Naive thymus-derived CD4-positive, alpha-beta T cell (primary cell): ENCODE measurements around the gene MAST1. TPM values are rescaled to one million over a fixed set of nuclear protein-coding genes. Genes with fewer than 3 reads are reported as not detected.
A peak's percentile ranks its signal among the peaks of the same experiment; 100 is the strongest.

Experiments used
- ATAC-seq: fragments of 150-1000 bp; cut with Tn5 transposase; 2 replicates; pipeline ENCODE4 v1.10.0; 2021; ENCODE audit warnings: mild to moderate bottlenecking, moderate library complexity
- CTCF ChIA-PET: fragments of 350-600 bp; sonication (Branson Sonifier 250); formaldehyde crosslinking; loops from one replicate; lab custom pipeline; 2021; ENCODE audit warnings: antibody characterized with exemption; lab: Charles Lee
- POLR2A ChIA-PET: fragments of 350-600 bp; sonication (Branson Sonifier 250); formaldehyde crosslinking; loops from one replicate; lab custom pipeline; 2021; ENCODE audit warnings: antibody characterized with exemption, inconsistent platforms; lab: Charles Lee
- DNase-seq, 9 donors: peaks; one replicate each; pipeline versions ENCODE4 v3.0.0 to v3.0.0-alpha.2; 2020 to 2022; ENCODE audit warnings: mixed read lengths in 1 of 9
- H3K27ac ChIP-seq: one replicate; pipeline ENCODE4 v1.7.0; 2013; ENCODE audit warnings: mild to moderate bottlenecking, low read depth, low read length, moderate library complexity
- H3K27me3 ChIP-seq, 2 donors: one replicate each; pipeline ENCODE4 v1.7.0; 2013; ENCODE audit warnings: low read length in 2 of 2, mild to moderate bottlenecking in 2 of 2, moderate library complexity in 2 of 2; ENCODE audit not compliant: control insufficient read depth in 2 of 2, insufficient read depth in 2 of 2
- H3K36me3 ChIP-seq, 3 experiments: 1 replicate in 2 of 3; 2 replicates in 1 of 3; pipeline ENCODE4 v1.7.0; 2013; ENCODE audit warnings: low read length in 3 of 3, mild to moderate bottlenecking in 3 of 3, moderate library complexity in 1 of 3; ENCODE audit not compliant: insufficient read depth in 3 of 3, control insufficient read depth in 2 of 3
- H3K4me1 ChIP-seq, 2 donors: one replicate each; pipeline ENCODE4 v1.7.0; 2013; ENCODE audit warnings: low read length in 2 of 2, mild to moderate bottlenecking in 2 of 2, moderate library complexity in 1 of 2; ENCODE audit not compliant: control insufficient read depth in 2 of 2, insufficient read depth in 2 of 2
- H3K4me3 ChIP-seq: 2 replicates; pipeline ENCODE4 v1.7.0; 2013; ENCODE audit warnings: mild to moderate bottlenecking, low read length
- H3K9me3 ChIP-seq, 3 experiments: 1 replicate in 2 of 3; 2 replicates in 1 of 3; pipeline ENCODE4 v1.7.0; 2013; ENCODE audit warnings: low read length in 3 of 3; ENCODE audit not compliant: control insufficient read depth in 2 of 3
- H3K27ac Mint-ChIP-seq, 9 donors: one replicate each; pipeline ENCODE4 v1.8.0; 2020 to 2022; ENCODE audit warnings: mixed read lengths in 9 of 9, mild to moderate bottlenecking in 8 of 9, moderate library complexity in 5 of 9, inconsistent platforms in 2 of 9
- H3K27me3 Mint-ChIP-seq, 5 donors: one replicate each; pipeline ENCODE4 v1.8.0; 2021 to 2022; ENCODE audit warnings: mixed read lengths in 5 of 5, mild to moderate bottlenecking in 1 of 5
- H3K36me3 Mint-ChIP-seq, 5 donors: one replicate each; pipeline ENCODE4 v1.8.0; 2020 to 2022; ENCODE audit warnings: mixed read lengths in 5 of 5, mild to moderate bottlenecking in 3 of 5, inconsistent platforms in 1 of 5
- H3K4me1 Mint-ChIP-seq, 7 donors: one replicate each; pipeline ENCODE4 v1.8.0; 2020 to 2022; ENCODE audit warnings: mixed read lengths in 7 of 7, mild to moderate bottlenecking in 3 of 7, inconsistent platforms in 1 of 7
- H3K4me3 Mint-ChIP-seq, 10 donors: one replicate each; pipeline ENCODE4 v1.8.0; 2020 to 2022; ENCODE audit warnings: mild to moderate bottlenecking in 10 of 10, mixed read lengths in 10 of 10, moderate library complexity in 6 of 10, inconsistent platforms in 2 of 10
- H3K9me3 Mint-ChIP-seq, 11 donors: one replicate each; pipeline ENCODE4 v1.8.0; 2020 to 2022; ENCODE audit warnings: mixed read lengths in 11 of 11, mild to moderate bottlenecking in 4 of 11, inconsistent platforms in 1 of 11, moderate library complexity in 1 of 11
- intact Hi-C, 2 donors: fragments of 100-400 bp; cut with micrococcal nuclease; formaldehyde crosslinking; loops; one replicate each; pipeline ENCODE4 v1.15.1; 2023
- polyA plus RNA-seq, 2 donors: library from polyadenylated mRNA; unstranded; fragments of 300-500 nt; fragmentation: Illumina TruSeq; gene quantifications; one replicate each; pipeline ENCODE4 v1.2.3, GENCODE V29; 2021
- total RNA-seq, 6 experiments: library from RNA in 5 of 6; stranded (reverse) in 5 of 6; gene quantifications; 1 replicate in 5 of 6; 2 replicates in 1 of 6; pipeline ENCODE4 v1.2.3 and lab custom pipeline; 2021 to 2026

MAST1 gene
- total and polyA plus RNA-seq, 7 experiments from 2014 or later, result 0.51 to 3.5 (median 0.77) TPM; not detected in 1

DNA sequence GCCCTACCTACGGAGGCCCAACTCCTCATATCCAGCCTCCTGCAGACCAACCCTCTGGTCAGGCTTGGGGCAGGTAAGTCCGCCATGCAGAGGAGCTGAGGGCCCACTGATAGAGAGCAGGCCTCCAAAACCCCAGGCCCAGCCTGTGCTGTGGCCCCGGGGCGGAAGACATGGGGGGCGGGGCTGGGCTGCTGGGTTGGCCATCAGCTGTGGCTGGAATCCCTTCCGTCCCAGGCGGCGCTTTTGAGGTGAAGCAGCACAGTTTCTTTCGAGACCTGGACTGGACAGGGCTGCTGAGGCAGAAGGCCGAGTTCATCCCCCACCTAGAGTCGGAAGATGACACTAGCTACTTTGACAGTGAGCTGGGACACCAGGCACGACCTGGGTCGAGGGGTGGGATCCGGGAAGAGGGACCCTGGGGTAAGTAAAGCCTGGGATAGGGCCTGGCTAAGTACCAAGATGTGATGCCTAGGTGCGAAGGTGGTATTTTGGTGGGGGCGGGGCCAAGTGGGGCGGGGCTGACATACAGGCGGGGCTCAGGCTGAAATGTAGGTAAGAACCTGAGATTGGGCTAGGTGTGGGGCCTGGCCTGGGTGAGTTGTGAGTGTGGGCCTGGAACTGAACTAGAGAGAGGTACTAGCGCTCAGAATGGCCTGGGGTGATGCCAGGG, 27.6 kb downstream of the MAST1 start:
- Histone ChIP-seq H3K27ac (no peak overlapping the region), H3K4me3 (no peak overlapping the region), H3K36me3 (no peaks in the 10 kb centered on the region), H3K27me3 (no peaks in the 10 kb centered on the region), H3K9me3 (no peaks in the 10 kb centered on the region), H3K4me1 (peaks cover 0 to 4% of the 10 kb centered on the region in 2 donors)
- POLR2A ChIA-PET, result no interaction called here
- Mint-ChIP-seq H3K36me3 (no peaks in the 10 kb centered on the region), H3K4me1 (peaks cover 6 to 16% (median 9%) of the 10 kb centered on the region in 7 donors), H3K27ac (peak overlapping the region in 1 of 9 donors; percentile 77), H3K27me3 (peaks cover 0 to 6% (median 0%) of the 10 kb centered on the region in 5 donors), H3K9me3 (peaks cover 0 to 1% (median 0%) of the 10 kb centered on the region in 11 donors), H3K4me3 (peak overlapping the region in 9 of 10 donors; percentile 57 to 86 (median 74))
- intact Hi-C loops, result loop anchor here (2.0 kb wide), 1 partner anchor 15 kb away; the partner anchor contains the start of gene DNASE2 (in 2 of the 2)
- ATAC-seq (no peak), DNase-seq (no peak)
- CTCF ChIA-PET, result no interaction called here

GRCh38 chr19:12866416-12867119, 28.3 kb downstream of the MAST1 start:
- H3K4me1 ChIP-seq, result peaks cover 0 to 4% of the 10 kb centered on the region in 2 donors
- no peaks in the 10 kb centered on the region for H3K36me3 ChIP-seq
- H3K4me3 ChIP-seq, result no peak overlapping the region
- H3K4me1 Mint-ChIP-seq, result peaks cover 6 to 16% (median 9%) of the 10 kb centered on the region in 7 donors
- peak overlapping the region; percentile 62 to 89 (median 84) for H3K4me3 Mint-ChIP-seq
- no peaks in the 10 kb centered on the region for H3K36me3 Mint-ChIP-seq
- H3K27me3 ChIP-seq, result no peaks in the 10 kb centered on the region
- CTCF ChIA-PET, result interaction anchor here (0.6 kb wide), 1 partner anchor 18 kb away, joined by 3 read pairs; no protein-coding TSS in a partner anchor
- DNase-seq (no peak), ATAC-seq (no peak)
- intact Hi-C loops, result loop anchor here (2.0 kb wide), 1 partner anchor 14 kb away; the partner anchor contains the start of gene DNASE2 (in 2 of the 2)
- H3K27me3 Mint-ChIP-seq, result peaks cover 0 to 5% (median 0%) of the 10 kb centered on the region in 5 donors
- peaks cover 0 to 1% (median 0%) of the 10 kb centered on the region in 11 donors for H3K9me3 Mint-ChIP-seq
- peak overlapping the region in 3 of 9 donors; percentile 25 to 77 (median 60) for H3K27ac Mint-ChIP-seq
- POLR2A ChIA-PET, result interaction anchor here (1.0 kb wide), 1 partner anchor 19 kb away, joined by 3 read pairs; no protein-coding TSS in a partner anchor
- no peak overlapping the region for H3K27ac ChIP-seq
- H3K9me3 ChIP-seq, result no peaks in the 10 kb centered on the region

- POLR2A ChIA-PET, result interaction anchor here (0.6 to 1.0 kb wide), 2 partner anchors 18 to 145 kb away, joined by 3 to 4 read pairs; no protein-coding TSS in a partner anchor
- peaks cover 0 to 5% (median 0%) of the 10 kb centered on the region in 5 donors for H3K27me3 Mint-ChIP-seq
- Histone ChIP-seq H3K27me3 (no peaks in the 10 kb centered on the region), H3K36me3 (no peaks in the 10 kb centered on the region), H3K4me1 (peaks cover 0 to 4% of the 10 kb centered on the region in 2 donors), H3K27ac (peak overlapping the region; percentile 51), H3K9me3 (no peaks in the 10 kb centered on the region), H3K4me3 (peak overlapping the region; percentile 69)
- peaks cover 0 to 3% (median 0%) of the 10 kb centered on the region in 11 donors for H3K9me3 Mint-ChIP-seq
- ATAC-seq, result peak; percentile 88
- peaks cover 0 to 7% (median 7%) of the 10 kb centered on the region in 5 donors for H3K36me3 Mint-ChIP-seq
- peak overlapping the region; percentile 65 to 90 (median 84) for H3K4me3 Mint-ChIP-seq
- peaks cover 6 to 18% (median 13%) of the 10 kb centered on the region in 7 donors for H3K4me1 Mint-ChIP-seq
- peak; percentile 56 to 82 (median 66) for DNase-seq
- CTCF ChIA-PET, result interaction anchor here (0.6 kb wide), 1 partner anchor 18 kb away, joined by 3 read pairs; no protein-coding TSS in a partner anchor
- intact Hi-C loops, result loop anchor here (2.0 kb wide), 1 partner anchor 13 kb away; the partner anchor contains the start of gene DNASE2 (in 2 of the 2)
- H3K27ac Mint-ChIP-seq, result peak overlapping the region in 4 of 9 donors; percentile 11 to 88 (median 63)
Observed at GRCh38 chr19:12867120-12868099, 29.1 kb downstream of the MAST1 start.

- Histone ChIP-seq H3K36me3 (no peaks in the 10 kb centered on the region), H3K27ac (no peak overlapping the region), H3K4me1 (peaks cover 0 to 4% of the 10 kb centered on the region in 2 donors), H3K9me3 (no peaks in the 10 kb centered on the region), H3K27me3 (no peaks in the 10 kb centered on the region), H3K4me3 (no peak overlapping the region)
- H3K27ac Mint-ChIP-seq, result peak overlapping the region in 1 of 9 donors; percentile 61
- peaks cover 0 to 12% (median 11%) of the 10 kb centered on the region in 5 donors for H3K36me3 Mint-ChIP-seq
- H3K4me3 Mint-ChIP-seq, result peak overlapping the region in 7 of 10 donors; percentile 20 to 86 (median 59)
- ChIA-PET POLR2A (no interaction called here), CTCF (no interaction called here)
- ATAC-seq (no peak), DNase-seq (no peak)
- peaks cover 0 to 3% (median 0%) of the 10 kb centered on the region in 5 donors for H3K27me3 Mint-ChIP-seq
- H3K4me1 Mint-ChIP-seq, result peaks cover 6 to 22% (median 14%) of the 10 kb centered on the region in 7 donors
- intact Hi-C loops, result no loop called here
- H3K9me3 Mint-ChIP-seq, result peaks cover 0 to 3% (median 0%) of the 10 kb centered on the region in 11 donors
Observed at GRCh38 chr19:12868540-12869112, 30.3 kb downstream of the MAST1 start.

DNA sequence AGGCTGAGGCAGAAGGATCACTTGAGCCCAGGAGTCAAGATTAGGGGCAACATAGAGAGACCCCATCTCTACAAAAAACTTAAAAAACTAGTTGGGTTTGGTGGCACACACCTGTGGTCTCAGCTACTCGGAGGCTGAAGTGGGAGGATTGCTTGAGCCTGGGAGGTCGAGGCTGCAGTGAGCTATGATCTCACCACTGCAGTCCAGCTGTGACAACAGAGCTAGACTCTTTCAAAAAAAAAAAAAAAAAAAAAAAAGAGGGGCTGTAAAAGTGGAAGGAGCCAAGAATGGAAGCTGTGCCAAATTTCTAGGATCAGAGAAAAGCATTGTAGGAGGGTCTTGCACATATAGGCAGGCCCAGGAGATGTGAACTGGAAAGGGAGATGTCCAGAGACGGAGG, 33.4 kb downstream of the MAST1 start:
- Histone ChIP-seq H3K36me3 (peaks cover 0 to 24% (median 0%) of the 10 kb centered on the region in 3 experiments), H3K9me3 (no peaks in the 10 kb centered on the region), H3K27ac (no peak overlapping the region), H3K27me3 (no peaks in the 10 kb centered on the region), H3K4me1 (peaks cover 0 to 4% of the 10 kb centered on the region in 2 donors), H3K4me3 (no peak overlapping the region)
- Mint-ChIP-seq H3K36me3 (peaks cover 3 to 26% (median 17%) of the 10 kb centered on the region in 5 donors), H3K9me3 (peaks cover 0 to 3% (median 0%) of the 10 kb centered on the region in 11 donors), H3K27ac (no peak overlapping the region), H3K27me3 (peaks cover 0 to 3% (median 0%) of the 10 kb centered on the region in 5 donors), H3K4me3 (no peak overlapping the region), H3K4me1 (peaks cover 6 to 16% (median 12%) of the 10 kb centered on the region in 7 donors)
- intact Hi-C loops, result no loop called here
- ChIA-PET POLR2A (no interaction called here), CTCF (no interaction called here)
- DNase-seq (no peak), ATAC-seq (no peak)
